Fibroblast of mammary gland (primary cell): ENCODE data around the gene ARHGEF28.

Source experiments
- DNase-seq: peaks from one replicate; pipeline ENCODE4 v3.0.0-alpha.2; 2010; ENCODE audit warnings: low read depth
- H3K4me3 ChIP-seq: 2 replicates; pipeline ENCODE4 v1.5.1; 2011; ENCODE audit warnings: low read depth, mild to moderate bottlenecking, low read length, moderate library complexity; ENCODE audit not compliant: control insufficient read depth
- CTCF ChIP-seq: conservative IDR thresholded peaks from 2 replicates; pipeline ENCODE4 v1.5.1; 2011; ENCODE audit warnings: low read depth, low read length, inconsistent platforms; ENCODE audit not compliant: control insufficient read depth, insufficient read depth

The ARHGEF28 gene

GRCh38 chr5:73940026-73940425 is 314.0 kb downstream of the ARHGEF28 start:
- TF ChIP-seq CTCF, result no peak
- no peak for DNase-seq
- no peak overlapping the region for H3K4me3 ChIP-seq

GRCh38 chr5:73940801-73941200 is 314.8 kb downstream of the ARHGEF28 start:
- no peak for TF ChIP-seq CTCF
- no peak for DNase-seq
- H3K4me3 ChIP-seq, result no peak overlapping the region

- DNase-seq, result no peak
- no peak overlapping the region for H3K4me3 ChIP-seq
- TF ChIP-seq CTCF, result no peak
Observed at GRCh38 chr5:73942783-73943182, 316.8 kb downstream of the ARHGEF28 start.

GRCh38 chr5:73943397-73943796 is 317.4 kb downstream of the ARHGEF28 start:
- H3K4me3 ChIP-seq, result no peak overlapping the region
- TF ChIP-seq CTCF, result no peak
- no peak for DNase-seq

GRCh38 chr5:73944581-73944980 is 318.6 kb downstream of the ARHGEF28 start:
- TF ChIP-seq CTCF, result no peak
- no peak overlapping the region for H3K4me3 ChIP-seq
- no peak for DNase-seq

GRCh38 chr5:73945505-73945904 is 319.5 kb downstream of the ARHGEF28 start:
- TF ChIP-seq CTCF, result peak; percentile 34
- DNase-seq, result no peak
- H3K4me3 ChIP-seq, result no peak overlapping the region

- TF ChIP-seq CTCF, result no peak
- no peak for DNase-seq
- no peak overlapping the region for H3K4me3 ChIP-seq
Observed at GRCh38 chr5:73946278-73946677, 320.3 kb downstream of the ARHGEF28 start.
